ENCODE data around the gene SYK.
"Not testable (repeated sequence)": the region's sequence is repeated elsewhere in the genome, so short reads cannot be mapped to it uniquely, and the experiment has no call there.

SYK gene

GRCh38 chr9:90871327-90871935 is 69.8 kb downstream of the SYK start:
- H3K4me3 ChIP-seq (ENCODE audit: low read length) = no peak overlapping the region
- peaks cover 3% of the 10 kb centered on the region; the same call in 1 of the 2 replicates for H3K4me1 ChIP-seq (ENCODE audit: insufficient read depth, low read length)
- no peaks in the 10 kb centered on the region for H3K9me3 ChIP-seq (ENCODE audit: insufficient read depth, low read depth, low read length)
- H3K36me3 ChIP-seq (ENCODE audit: insufficient read depth, low read depth, low read length) = no peaks in the 10 kb centered on the region
- no peak overlapping the region for H3K27ac ChIP-seq (ENCODE audit: low read length)
- no peak overlapping the region for H3K9ac ChIP-seq (ENCODE audit: low read depth, low read length)
- H3K27me3 ChIP-seq (ENCODE audit: insufficient read depth, low read length) = no peaks in the 10 kb centered on the region

GRCh38 chr9:90872835-90873294 is 71.2 kb downstream of the SYK start:
- H3K36me3 ChIP-seq (ENCODE audit: insufficient read depth, low read depth, low read length) = no peaks in the 10 kb centered on the region
- H3K27me3 ChIP-seq (ENCODE audit: insufficient read depth, low read length) = no peaks in the 10 kb centered on the region
- H3K27ac ChIP-seq (ENCODE audit: low read length) = no peak overlapping the region
- peaks cover 3% of the 10 kb centered on the region; the same call in 1 of the 2 replicates for H3K4me1 ChIP-seq (ENCODE audit: insufficient read depth, low read length)
- no peaks in the 10 kb centered on the region for H3K9me3 ChIP-seq (ENCODE audit: insufficient read depth, low read depth, low read length)
- no peak overlapping the region for H3K9ac ChIP-seq (ENCODE audit: low read depth, low read length)
- H3K4me3 ChIP-seq (ENCODE audit: low read length) = no peak overlapping the region

GRCh38 chr9:90873422-90873821 is 71.8 kb downstream of the SYK start:
- Histone ChIP-seq H3K36me3 (ENCODE audit: insufficient read depth, low read depth, low read length) (no peaks in the 10 kb centered on the region), H3K4me1 (ENCODE audit: insufficient read depth, low read length) (peaks cover 3% of the 10 kb centered on the region; the same call in 1 of the 2 replicates), H3K27ac (ENCODE audit: low read length) (no peak overlapping the region), H3K9me3 (ENCODE audit: insufficient read depth, low read depth, low read length) (no peaks in the 10 kb centered on the region), H3K4me3 (ENCODE audit: low read length) (no peak overlapping the region), H3K9ac (ENCODE audit: low read depth, low read length) (no peak overlapping the region), H3K27me3 (ENCODE audit: insufficient read depth, low read length) (no peaks in the 10 kb centered on the region)

DNA sequence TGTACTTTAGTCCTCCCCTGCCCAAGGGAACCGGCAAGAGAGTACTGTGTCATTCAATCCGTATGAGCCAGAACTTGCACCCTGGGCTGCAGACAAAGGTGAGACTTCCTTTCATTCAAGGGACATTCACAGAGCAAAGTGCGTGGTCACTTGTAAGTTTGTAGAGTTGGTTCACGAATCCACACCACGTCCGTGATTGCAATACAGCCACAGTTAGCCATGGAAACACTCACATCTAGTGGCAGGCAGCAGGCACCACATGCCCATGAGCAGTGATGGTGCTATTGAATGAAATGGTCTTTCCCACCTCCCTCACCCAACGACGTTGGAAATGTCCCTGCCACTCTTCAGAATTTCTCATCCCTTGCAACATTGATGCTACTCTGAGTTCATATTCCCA is 72.6 kb downstream of the SYK start:
- no peaks in the 10 kb centered on the region for H3K9me3 ChIP-seq (ENCODE audit: insufficient read depth, low read depth, low read length)
- H3K27ac ChIP-seq (ENCODE audit: low read length) = no peak overlapping the region
- no peaks in the 10 kb centered on the region for H3K27me3 ChIP-seq (ENCODE audit: insufficient read depth, low read length)
- no peaks in the 10 kb centered on the region for H3K36me3 ChIP-seq (ENCODE audit: insufficient read depth, low read depth, low read length)
- peaks cover 3% of the 10 kb centered on the region; the same call in 1 of the 2 replicates for H3K4me1 ChIP-seq (ENCODE audit: insufficient read depth, low read length)
- H3K9ac ChIP-seq (ENCODE audit: low read depth, low read length) = no peak overlapping the region
- H3K4me3 ChIP-seq (ENCODE audit: low read length) = no peak overlapping the region

- H3K9ac ChIP-seq (ENCODE audit: low read depth, low read length) = no peak overlapping the region
- no peak overlapping the region for H3K27ac ChIP-seq (ENCODE audit: low read length)
- H3K4me1 ChIP-seq (ENCODE audit: insufficient read depth, low read length) = no peaks in the 10 kb centered on the region
- H3K4me3 ChIP-seq (ENCODE audit: low read length) = no peak overlapping the region
- H3K36me3 ChIP-seq (ENCODE audit: insufficient read depth, low read depth, low read length) = no peaks in the 10 kb centered on the region
- H3K27me3 ChIP-seq (ENCODE audit: insufficient read depth, low read length) = no peaks in the 10 kb centered on the region
- no peaks in the 10 kb centered on the region for H3K9me3 ChIP-seq (ENCODE audit: insufficient read depth, low read depth, low read length)
These were observed 76.9 kb downstream of the SYK start for GRCh38 chr9:90878562-90878961.

DNA sequence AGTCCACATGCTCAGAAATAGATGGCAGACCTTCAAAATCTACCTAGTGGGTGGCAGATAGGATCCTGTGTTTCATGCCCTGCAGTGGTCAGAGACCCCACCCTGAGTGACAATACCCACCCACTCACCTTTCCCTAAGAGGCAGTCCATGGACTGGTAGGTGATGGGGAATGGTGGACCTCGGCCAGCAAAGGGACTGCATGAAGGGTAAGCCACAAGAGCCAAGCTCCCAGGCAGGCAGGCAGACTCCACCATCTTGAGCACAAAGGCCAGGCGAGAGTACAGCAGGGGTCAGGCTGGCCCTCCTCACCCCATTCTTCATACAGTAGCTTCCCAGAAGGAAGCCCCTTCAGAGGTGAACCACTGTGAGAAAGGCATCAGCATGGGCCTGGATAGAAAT is 78.4 kb downstream of the SYK start:
- H3K9me3 ChIP-seq (ENCODE audit: insufficient read depth, low read depth, low read length) = no peaks in the 10 kb centered on the region
- H3K4me1 ChIP-seq (ENCODE audit: insufficient read depth, low read length) = no peaks in the 10 kb centered on the region
- H3K9ac ChIP-seq (ENCODE audit: low read depth, low read length) = no peak overlapping the region
- no peaks in the 10 kb centered on the region for H3K27me3 ChIP-seq (ENCODE audit: insufficient read depth, low read length)
- H3K4me3 ChIP-seq (ENCODE audit: low read length) = no peak overlapping the region
- H3K27ac ChIP-seq (ENCODE audit: low read length) = no peak overlapping the region
- H3K36me3 ChIP-seq (ENCODE audit: insufficient read depth, low read depth, low read length) = no peaks in the 10 kb centered on the region

GRCh38 chr9:90880669-90881068 is 79.0 kb downstream of the SYK start:
- Histone ChIP-seq H3K4me1 (ENCODE audit: insufficient read depth, low read length) (no peaks in the 10 kb centered on the region), H3K36me3 (ENCODE audit: insufficient read depth, low read depth, low read length) (no peaks in the 10 kb centered on the region), H3K4me3 (ENCODE audit: low read length) (no peak overlapping the region), H3K9me3 (ENCODE audit: insufficient read depth, low read depth, low read length) (no peaks in the 10 kb centered on the region), H3K9ac (ENCODE audit: low read depth, low read length) (no peak overlapping the region), H3K27ac (ENCODE audit: low read length) (no peak overlapping the region), H3K27me3 (ENCODE audit: insufficient read depth, low read length) (no peaks in the 10 kb centered on the region)

DNA sequence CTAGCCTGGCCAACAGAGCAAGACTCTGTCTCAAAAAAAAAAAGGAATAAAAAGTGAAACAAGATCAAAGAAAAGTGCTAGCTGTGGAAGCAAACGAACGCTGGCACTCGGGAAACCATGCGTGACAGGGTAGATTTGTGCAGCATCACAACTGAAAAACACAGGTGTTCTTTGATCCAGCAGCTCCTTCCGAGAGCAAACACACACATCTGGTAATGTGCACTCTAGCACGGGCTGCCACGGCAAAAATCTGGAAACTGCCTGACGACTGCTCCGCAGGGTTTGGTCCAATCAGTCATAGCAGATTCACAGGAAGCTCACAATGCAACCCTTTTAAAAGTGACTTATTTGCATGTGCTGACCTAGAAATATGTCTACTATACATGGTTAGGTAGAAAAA is 80.0 kb downstream of the SYK start:
- no peaks in the 10 kb centered on the region for H3K36me3 ChIP-seq (ENCODE audit: insufficient read depth, low read depth, low read length)

GRCh38 chr9:90882991-90883600 is 81.5 kb downstream of the SYK start:
- H3K27me3 ChIP-seq (ENCODE audit: insufficient read depth, low read length) = no peaks in the 10 kb centered on the region
- no peak overlapping the region for H3K4me3 ChIP-seq (ENCODE audit: low read length)
- no peaks in the 10 kb centered on the region for H3K4me1 ChIP-seq (ENCODE audit: insufficient read depth, low read length)
- H3K9me3 ChIP-seq (ENCODE audit: insufficient read depth, low read depth, low read length) = no peaks in the 10 kb centered on the region
- H3K9ac ChIP-seq (ENCODE audit: low read depth, low read length) = no peak overlapping the region
- no peak overlapping the region for H3K27ac ChIP-seq (ENCODE audit: low read length)
- H3K36me3 ChIP-seq (ENCODE audit: insufficient read depth, low read depth, low read length) = no peaks in the 10 kb centered on the region

More for the DNA sequence above, 80.0 kb downstream of the SYK start:
- Histone ChIP-seq H3K4me1 (ENCODE audit: insufficient read depth, low read length) (no peaks in the 10 kb centered on the region), H3K9me3 (ENCODE audit: insufficient read depth, low read depth, low read length) (no peaks in the 10 kb centered on the region), H3K4me3 (ENCODE audit: low read length) (no peak overlapping the region), H3K27ac (ENCODE audit: low read length) (no peak overlapping the region), H3K9ac (ENCODE audit: low read depth, low read length) (no peak overlapping the region), H3K27me3 (ENCODE audit: insufficient read depth, low read length) (no peaks in the 10 kb centered on the region)

GRCh38 chr9:90883661-90884060 is 82.0 kb downstream of the SYK start:
- no peaks in the 10 kb centered on the region for H3K27me3 ChIP-seq (ENCODE audit: insufficient read depth, low read length)
- H3K9ac ChIP-seq (ENCODE audit: low read depth, low read length) = no peak overlapping the region
- H3K36me3 ChIP-seq (ENCODE audit: insufficient read depth, low read depth, low read length) = no peaks in the 10 kb centered on the region
- H3K4me1 ChIP-seq (ENCODE audit: insufficient read depth, low read length) = no peaks in the 10 kb centered on the region; the same call in 1 of the 2 replicates
- H3K4me3 ChIP-seq (ENCODE audit: low read length) = no peak overlapping the region
- no peaks in the 10 kb centered on the region for H3K9me3 ChIP-seq (ENCODE audit: insufficient read depth, low read depth, low read length)
- no peak overlapping the region for H3K27ac ChIP-seq (ENCODE audit: low read length)

DNA sequence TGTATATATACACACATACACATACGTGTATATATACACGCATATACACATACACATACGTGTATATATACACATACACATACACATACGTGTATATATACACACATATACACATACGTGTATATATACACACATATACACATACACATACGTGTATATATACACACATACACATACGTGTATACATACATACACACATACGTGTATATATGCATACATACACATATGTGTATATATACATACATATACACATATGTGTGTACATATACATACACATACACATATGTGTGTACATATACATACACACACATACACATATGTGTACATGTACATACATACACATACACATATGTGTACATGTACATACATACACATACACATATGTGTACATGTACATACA is 82.6 kb downstream of the SYK start:
- H3K9me3 ChIP-seq (ENCODE audit: insufficient read depth, low read depth, low read length) = no peaks in the 10 kb centered on the region
- no peak overlapping the region for H3K27ac ChIP-seq (ENCODE audit: low read length)
- H3K4me3 ChIP-seq (ENCODE audit: low read length) = no peak overlapping the region
- H3K9ac ChIP-seq (ENCODE audit: low read depth, low read length) = no peak overlapping the region
- H3K4me1 ChIP-seq (ENCODE audit: insufficient read depth, low read length) = peaks cover under 1% of the 10 kb centered on the region; the same call in 1 of the 2 replicates
- no peaks in the 10 kb centered on the region for H3K27me3 ChIP-seq (ENCODE audit: insufficient read depth, low read length)
- H3K36me3 ChIP-seq (ENCODE audit: insufficient read depth, low read depth, low read length) = no peaks in the 10 kb centered on the region

- H3K27ac ChIP-seq (ENCODE audit: low read length); H3K36me3 ChIP-seq (ENCODE audit: insufficient read depth, low read depth, low read length); H3K4me3 ChIP-seq (ENCODE audit: low read length); H3K27me3 ChIP-seq (ENCODE audit: insufficient read depth, low read length); H3K9me3 ChIP-seq (ENCODE audit: insufficient read depth, low read depth, low read length); H3K9ac ChIP-seq (ENCODE audit: low read depth, low read length): not testable (repeated sequence)
- peaks cover 19% of the 10 kb centered on the region; the same call in 1 of the 2 replicates for H3K4me1 ChIP-seq (ENCODE audit: insufficient read depth, low read length)
These were observed 85.2 kb downstream of the SYK start for GRCh38 chr9:90886868-90887267.
